ENCODE measurements around the gene ALK. TPM values are rescaled to one million over a fixed set of nuclear protein-coding genes. Genes with fewer than 3 reads are reported as not detected.

Gene ALK
- total RNA-seq, 1 experiment from 2014 or later = 0.87 TPM

- DNase-seq = no peak
- POLR2A ChIA-PET (ENCODE audit: unreplicated experiment) = no interaction called here
- no peak for ATAC-seq
- Histone ChIP-seq H3K79me2 (ENCODE audit: low read length) (no peaks in the 10 kb centered on the region), H3K27me3 (ENCODE audit: low read length) (no peaks in the 10 kb centered on the region), H3K9ac (ENCODE audit: low read length) (no peak overlapping the region), H3K4me2 (ENCODE audit: low read length) (no peak overlapping the region), H3K27ac (ENCODE audit: low read length) (no peak overlapping the region), H3K4me3 (ENCODE audit: low read length) (no peak overlapping the region), H3K4me1 (ENCODE audit: insufficient read depth, low read length) (peaks cover 11% of the 10 kb centered on the region), H3K36me3 (ENCODE audit: low read depth, low read length) (no peaks in the 10 kb centered on the region), H3K9me3 (ENCODE audit: low read length) (no peaks in the 10 kb centered on the region), H3F3A (ENCODE audit: low read length, unreplicated experiment) (no peaks in the 10 kb centered on the region), H4K20me1 (ENCODE audit: low read length) (no peaks in the 10 kb centered on the region), H2AFZ (ENCODE audit: low read length) (no peak overlapping the region), H3K9me2 (replicated peaks; ENCODE audit: low read length) (no peaks in the 10 kb centered on the region)
- no TSS peak for BruUV-seq (replicated peaks)
- CTCF ChIA-PET = no interaction called here
- intact Hi-C loops (cut with micrococcal nuclease) = no loop called here
- TF ChIP-seq EZH2phosphoT487 (IDR thresholded peaks at IDR 0.05; ENCODE audit: borderline replicate concordance, low read length) = no peak
- TF ChIP-seq EZH2 (IDR thresholded peaks at IDR 0.05; ENCODE audit: low read length, unreplicated experiment) = no peak
- TF ChIP-seq CTCF (conservative IDR thresholded peaks at IDR 0.05; ENCODE audit: low read depth, low read length) = no peak
Measured at GRCh38 chr2:29400930-29401653, 520.3 kb downstream of the ALK start.

GRCh38 chr2:29398384-29399237 is 522.8 kb downstream of the ALK start:
- no peak for ATAC-seq
- Histone ChIP-seq H4K20me1 (ENCODE audit: low read length) (no peaks in the 10 kb centered on the region), H3K27me3 (ENCODE audit: low read length) (no peaks in the 10 kb centered on the region), H3K4me3 (ENCODE audit: low read length) (no peak overlapping the region), H3K9me3 (ENCODE audit: low read length) (no peaks in the 10 kb centered on the region), H3K9ac (ENCODE audit: low read length) (no peak overlapping the region), H3K4me2 (ENCODE audit: low read length) (no peak overlapping the region), H3K36me3 (ENCODE audit: low read depth, low read length) (no peaks in the 10 kb centered on the region), H3K4me1 (ENCODE audit: insufficient read depth, low read length) (peaks cover 11% of the 10 kb centered on the region), H3K27ac (ENCODE audit: low read length) (no peak overlapping the region), H2AFZ (ENCODE audit: low read length) (no peak overlapping the region), H3K9me2 (replicated peaks; ENCODE audit: low read length) (no peaks in the 10 kb centered on the region), H3F3A (ENCODE audit: low read length, unreplicated experiment) (no peaks in the 10 kb centered on the region), H3K79me2 (ENCODE audit: low read length) (no peaks in the 10 kb centered on the region)
- CTCF ChIA-PET = no interaction called here
- intact Hi-C loops (cut with micrococcal nuclease) = no loop called here
- no TSS peak for BruUV-seq (replicated peaks)
- no peak for DNase-seq
- POLR2A ChIA-PET (ENCODE audit: unreplicated experiment) = no interaction called here
- TF ChIP-seq EZH2 (IDR thresholded peaks at IDR 0.05; ENCODE audit: low read length, unreplicated experiment) (no peak), EZH2phosphoT487 (IDR thresholded peaks at IDR 0.05; ENCODE audit: borderline replicate concordance, low read length) (no peak), CTCF (conservative IDR thresholded peaks at IDR 0.05; ENCODE audit: low read depth, low read length) (no peak)

- Histone ChIP-seq H3K4me2 (ENCODE audit: low read length) (no peak overlapping the region), H3K79me2 (ENCODE audit: low read length) (no peaks in the 10 kb centered on the region), H4K20me1 (ENCODE audit: low read length) (no peaks in the 10 kb centered on the region), H3K27me3 (ENCODE audit: low read length) (no peaks in the 10 kb centered on the region), H3F3A (ENCODE audit: low read length, unreplicated experiment) (no peaks in the 10 kb centered on the region), H3K4me3 (ENCODE audit: low read length) (no peak overlapping the region), H3K27ac (ENCODE audit: low read length) (no peak overlapping the region), H3K36me3 (ENCODE audit: low read depth, low read length) (no peaks in the 10 kb centered on the region), H3K9me3 (ENCODE audit: low read length) (no peaks in the 10 kb centered on the region), H3K9me2 (replicated peaks; ENCODE audit: low read length) (no peaks in the 10 kb centered on the region), H3K9ac (ENCODE audit: low read length) (no peak overlapping the region), H3K4me1 (ENCODE audit: insufficient read depth, low read length) (peaks cover 11% of the 10 kb centered on the region), H2AFZ (ENCODE audit: low read length) (no peak overlapping the region)
- CTCF ChIA-PET = no interaction called here
- intact Hi-C loops (cut with micrococcal nuclease) = no loop called here
- no peak for DNase-seq
- ATAC-seq = no peak
- no peak for TF ChIP-seq CTCF (conservative IDR thresholded peaks at IDR 0.05; ENCODE audit: low read depth, low read length)
- no peak for TF ChIP-seq EZH2 (IDR thresholded peaks at IDR 0.05; ENCODE audit: low read length, unreplicated experiment)
- TF ChIP-seq EZH2phosphoT487 (IDR thresholded peaks at IDR 0.05; ENCODE audit: borderline replicate concordance, low read length) = no peak
- BruUV-seq (replicated peaks) = no TSS peak
- POLR2A ChIA-PET (ENCODE audit: unreplicated experiment) = no interaction called here
Measured at GRCh38 chr2:29397713-29398112, 523.7 kb downstream of the ALK start.
